Activated CD4-positive, alpha-beta T cell treated with anti-CD3 and anti-CD28 coated beads for 36 hours (primary cell): ENCODE results near the gene PLAC1. TPM values are rescaled to one million over a fixed set of nuclear protein-coding genes. Genes with fewer than 3 reads are reported as not detected.

Experiments used
- ATAC-seq: fragments of 200-7000 bp; cut with Tn5 transposase; one replicate; pipeline ENCODE4 v1.10.0; 2021; ENCODE audit warnings: mild to moderate bottlenecking, moderate library complexity
- CTCF ChIA-PET: fragments of 350-600 bp; sonication (Branson Sonifier 250); formaldehyde crosslinking; loops from one replicate; lab custom pipeline; 2021; ENCODE audit warnings: antibody characterized with exemption; lab: Charles Lee
- POLR2A ChIA-PET: fragments of 350-600 bp; sonication (Branson Sonifier 250); formaldehyde crosslinking; loops from one replicate; lab custom pipeline; 2021; ENCODE audit warnings: antibody characterized with exemption, inconsistent platforms; lab: Charles Lee
- DNase-seq: peaks from one replicate; pipeline ENCODE4 v3.0.0-alpha.2; 2020
- H3K27ac Mint-ChIP-seq: one replicate; pipeline ENCODE4 v1.8.0; 2021; ENCODE audit warnings: mixed read lengths
- H3K27me3 Mint-ChIP-seq: one replicate; pipeline ENCODE4 v1.8.0; 2021; ENCODE audit warnings: mixed read lengths
- H3K36me3 Mint-ChIP-seq: one replicate; pipeline ENCODE4 v1.8.0; 2021; ENCODE audit warnings: low read depth, mixed read lengths
- H3K4me1 Mint-ChIP-seq: one replicate; pipeline ENCODE4 v1.8.0; 2021; ENCODE audit warnings: mixed read lengths
- H3K4me3 Mint-ChIP-seq: one replicate; pipeline ENCODE4 v1.8.0; 2021; ENCODE audit warnings: mild to moderate bottlenecking, moderate library complexity, mixed read lengths
- H3K9me3 Mint-ChIP-seq: one replicate; pipeline ENCODE4 v1.8.0; 2021; ENCODE audit warnings: low read depth, mixed read lengths
- intact Hi-C, 2 experiments: fragments of 100-400 bp; cut with DNase I in 1 of 2; cut with micrococcal nuclease in 1 of 2; formaldehyde crosslinking; loops; one replicate each; pipeline versions ENCODE4 v1.14.2 to v1.15.1; 2022 to 2024; cut with DNase I, micrococcal nuclease
- total RNA-seq, 2 experiments: library from RNA; stranded (reverse); gene quantifications; one replicate each; pipeline ENCODE4 v1.2.3, GENCODE V29; 2021

The PLAC1 gene
- total RNA-seq, 2 experiments from 2014 or later = 0.18 TPM; not detected in 1

DNA sequence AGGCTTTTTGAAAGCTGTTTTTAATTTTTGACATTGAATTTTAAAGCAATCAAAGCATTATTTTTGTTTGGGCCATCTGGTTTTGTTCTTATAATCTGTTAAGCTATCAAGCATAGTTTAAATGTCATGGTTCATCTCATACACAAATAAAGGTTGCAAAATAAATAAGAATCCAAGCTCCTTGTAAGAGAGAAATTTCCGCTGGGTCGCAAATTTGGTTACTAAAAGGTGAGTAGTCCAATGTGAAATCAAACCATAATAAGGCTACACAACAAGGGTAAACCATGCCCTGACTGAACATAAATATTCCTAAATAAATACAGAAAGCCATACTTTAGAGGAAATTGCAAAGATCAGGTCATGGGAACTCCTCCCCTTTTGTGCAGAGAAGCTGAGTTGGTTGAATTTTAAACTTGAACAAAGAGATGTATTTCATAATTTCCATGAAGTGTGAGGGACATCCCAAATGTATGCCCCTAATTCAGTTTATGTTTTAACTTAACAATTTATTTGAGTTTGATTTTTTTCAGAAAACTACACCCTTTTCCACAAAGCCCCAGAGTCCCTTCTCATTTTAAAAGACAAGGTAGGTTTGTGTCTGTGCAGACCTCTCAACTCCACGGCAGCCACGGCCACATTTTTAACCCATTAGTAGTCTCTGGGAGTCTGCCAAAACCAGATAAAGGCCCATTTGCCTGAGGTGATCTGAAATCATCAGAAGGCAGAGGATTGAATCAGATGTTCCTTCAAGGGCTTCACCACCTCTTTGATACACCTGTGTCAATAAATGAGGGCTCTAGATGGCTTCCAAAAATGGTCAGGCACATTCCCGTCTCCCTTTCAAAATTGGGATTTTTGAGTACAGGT is 85.2 kb downstream of the PLAC1 start:
- peaks cover 2% of the 10 kb centered on the region for H3K4me1 Mint-ChIP-seq
- ChIA-PET CTCF (no interaction called here), POLR2A (no interaction called here)
- no peaks in the 10 kb centered on the region for H3K36me3 Mint-ChIP-seq
- ATAC-seq (no peak), DNase-seq (no peak)
- H3K27ac Mint-ChIP-seq = no peak overlapping the region
- intact Hi-C loops = no loop called here
- no peak overlapping the region for H3K4me3 Mint-ChIP-seq
- H3K9me3 Mint-ChIP-seq = no peaks in the 10 kb centered on the region
- no peaks in the 10 kb centered on the region for H3K27me3 Mint-ChIP-seq

DNA sequence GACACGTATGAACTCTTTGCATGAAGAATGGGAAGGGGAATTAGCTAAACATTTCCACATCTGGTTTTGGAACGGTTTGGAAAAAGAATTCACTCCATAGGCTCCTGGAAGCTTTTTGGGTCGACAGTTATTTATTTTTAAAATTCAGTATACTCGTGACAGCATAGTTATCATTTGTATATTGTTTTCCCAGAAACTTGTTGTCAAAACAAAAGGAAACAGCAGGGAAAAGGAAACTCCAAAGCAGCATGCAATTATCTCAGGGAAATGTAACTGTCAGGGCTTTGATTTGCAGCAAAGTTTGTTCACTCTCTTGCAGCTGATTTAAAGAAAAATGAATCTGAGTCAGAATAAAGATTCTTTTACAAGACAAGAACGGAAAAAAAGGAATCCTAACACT is 86.5 kb downstream of the PLAC1 start:
- H3K4me1 Mint-ChIP-seq = no peaks in the 10 kb centered on the region
- intact Hi-C loops = no loop called here
- no peak overlapping the region for H3K4me3 Mint-ChIP-seq
- no peaks in the 10 kb centered on the region for H3K36me3 Mint-ChIP-seq
- CTCF ChIA-PET = no interaction called here
- ATAC-seq (no peak), DNase-seq (no peak)
- POLR2A ChIA-PET = no interaction called here
- H3K9me3 Mint-ChIP-seq = no peaks in the 10 kb centered on the region
- H3K27ac Mint-ChIP-seq = no peak overlapping the region
- no peaks in the 10 kb centered on the region for H3K27me3 Mint-ChIP-seq

DNA sequence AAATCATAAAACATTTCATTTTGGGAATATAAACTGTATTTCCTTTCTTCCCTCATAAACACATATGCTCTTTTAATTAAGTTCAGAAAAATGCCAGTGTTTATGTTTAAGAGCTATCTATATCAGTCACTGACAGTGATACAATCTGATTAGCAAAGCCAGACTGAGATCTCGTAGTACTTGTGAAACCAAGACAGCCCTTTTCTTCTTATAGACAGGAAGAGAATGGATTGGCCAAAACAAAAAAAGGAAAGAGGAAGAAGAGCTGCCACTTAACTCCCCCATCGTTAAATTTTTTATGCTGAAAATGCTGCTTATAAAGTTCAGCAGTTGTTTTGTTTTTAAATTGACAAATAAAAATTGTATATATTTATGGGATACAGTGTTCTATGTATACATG is 87.4 kb downstream of the PLAC1 start:
- H3K27me3 Mint-ChIP-seq = no peaks in the 10 kb centered on the region
- H3K4me3 Mint-ChIP-seq = no peak overlapping the region
- ChIA-PET POLR2A (no interaction called here), CTCF (interaction anchor here (0.7 to 1.5 kb wide), 2 partner anchors 9 to 307 kb away, joined by 3 to 4 read pairs; no protein-coding TSS in a partner anchor)
- no peaks in the 10 kb centered on the region for H3K36me3 Mint-ChIP-seq
- DNase-seq (no peak), ATAC-seq (no peak)
- H3K4me1 Mint-ChIP-seq = no peaks in the 10 kb centered on the region
- no peak overlapping the region for H3K27ac Mint-ChIP-seq
- intact Hi-C loops = no loop called here
- H3K9me3 Mint-ChIP-seq = no peaks in the 10 kb centered on the region

DNA sequence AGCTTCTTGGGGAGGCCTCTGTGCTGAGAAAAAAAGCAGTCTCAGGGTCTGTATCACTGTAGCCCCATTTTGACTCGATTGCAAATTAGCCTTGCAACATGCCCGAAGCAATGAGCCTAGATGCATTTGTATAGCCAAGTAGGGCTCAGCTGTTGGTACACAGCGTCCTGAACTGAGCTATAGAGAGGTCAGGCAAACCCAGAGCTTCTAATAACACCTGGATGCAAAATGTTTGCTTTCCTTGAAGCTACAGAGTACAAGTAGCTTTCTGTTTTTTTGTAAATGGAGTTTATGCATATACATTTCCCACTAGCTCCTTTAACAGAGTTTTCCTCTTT is 87.8 kb downstream of the PLAC1 start:
- CTCF ChIA-PET = interaction anchor here (0.6 to 1.5 kb wide), 3 partner anchors 8 to 307 kb away, joined by 3 to 4 read pairs (median 4); no protein-coding TSS in a partner anchor
- no peak for ATAC-seq
- H3K4me3 Mint-ChIP-seq = no peak overlapping the region
- no peak for DNase-seq
- POLR2A ChIA-PET = no interaction called here
- no peaks in the 10 kb centered on the region for H3K9me3 Mint-ChIP-seq
- no peaks in the 10 kb centered on the region for H3K36me3 Mint-ChIP-seq
- H3K27me3 Mint-ChIP-seq = no peaks in the 10 kb centered on the region
- no peak overlapping the region for H3K27ac Mint-ChIP-seq
- H3K4me1 Mint-ChIP-seq = no peaks in the 10 kb centered on the region
- intact Hi-C loops = no loop called here

DNA sequence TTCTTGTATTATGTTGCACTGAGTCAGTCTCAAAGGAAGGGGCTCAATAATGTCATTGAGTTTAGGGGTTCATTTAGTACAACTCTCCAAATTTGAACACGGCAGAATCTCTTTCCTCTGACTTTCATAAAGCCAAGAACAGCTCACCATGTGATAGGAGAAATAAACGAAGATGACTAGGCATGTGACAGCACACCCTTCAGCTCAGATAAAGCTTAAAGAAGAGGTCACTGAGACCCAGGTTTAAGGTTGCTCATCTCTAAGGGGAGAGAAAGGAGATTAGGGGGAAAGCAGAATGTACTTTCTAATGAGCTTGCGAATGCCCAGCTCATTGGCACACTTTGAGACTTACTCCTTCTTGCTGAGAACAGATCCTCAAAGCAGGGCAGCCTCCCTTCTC is 89.0 kb downstream of the PLAC1 start:
- Mint-ChIP-seq H3K4me1 (no peaks in the 10 kb centered on the region), H3K4me3 (no peak overlapping the region), H3K9me3 (no peaks in the 10 kb centered on the region), H3K27ac (no peak overlapping the region), H3K27me3 (no peaks in the 10 kb centered on the region), H3K36me3 (no peaks in the 10 kb centered on the region)
- intact Hi-C loops = no loop called here
- ChIA-PET CTCF (no interaction called here), POLR2A (no interaction called here)
- DNase-seq (no peak), ATAC-seq (no peak)

DNA sequence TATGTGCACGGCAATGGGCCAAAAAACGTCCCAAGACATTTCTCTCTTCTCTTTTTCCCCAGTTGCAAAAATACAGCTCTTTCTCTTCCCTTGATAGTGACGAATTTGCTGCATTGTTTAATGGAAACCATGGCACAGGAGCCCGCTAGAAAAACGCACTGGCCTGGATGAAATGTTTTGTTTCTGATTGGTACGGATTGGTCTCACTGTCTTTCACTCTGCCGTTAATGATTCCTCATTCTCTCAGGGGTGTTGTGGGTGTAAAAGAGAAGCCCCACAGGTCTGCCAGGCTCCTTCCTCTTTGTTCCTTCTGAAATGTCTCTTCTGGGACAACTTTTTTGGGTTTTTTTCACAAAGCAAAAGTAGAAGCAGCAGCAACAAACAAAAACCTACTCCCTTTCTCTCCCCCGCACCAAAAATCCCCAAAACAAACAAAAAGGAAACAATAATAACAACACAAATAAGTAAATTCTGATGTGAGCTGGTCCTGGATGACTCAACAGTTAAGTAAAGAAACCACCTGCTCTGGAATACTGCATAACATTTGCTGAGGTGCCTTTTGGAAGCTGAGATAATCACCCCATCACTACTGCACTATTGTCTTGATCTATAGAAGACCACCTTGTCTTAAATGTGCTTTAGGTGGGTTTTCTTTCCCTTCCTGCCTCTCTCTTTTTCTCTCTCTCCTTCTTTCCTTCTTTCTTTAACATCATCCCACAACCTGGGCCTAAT is 89.8 kb downstream of the PLAC1 start:
- ChIA-PET CTCF (no interaction called here), POLR2A (no interaction called here)
- no peak overlapping the region for H3K27ac Mint-ChIP-seq
- H3K27me3 Mint-ChIP-seq = no peaks in the 10 kb centered on the region
- no peaks in the 10 kb centered on the region for H3K9me3 Mint-ChIP-seq
- H3K4me3 Mint-ChIP-seq = no peak overlapping the region
- DNase-seq = no peak
- no peak for ATAC-seq
- no peaks in the 10 kb centered on the region for H3K36me3 Mint-ChIP-seq
- no peaks in the 10 kb centered on the region for H3K4me1 Mint-ChIP-seq
- intact Hi-C loops = no loop called here

DNA sequence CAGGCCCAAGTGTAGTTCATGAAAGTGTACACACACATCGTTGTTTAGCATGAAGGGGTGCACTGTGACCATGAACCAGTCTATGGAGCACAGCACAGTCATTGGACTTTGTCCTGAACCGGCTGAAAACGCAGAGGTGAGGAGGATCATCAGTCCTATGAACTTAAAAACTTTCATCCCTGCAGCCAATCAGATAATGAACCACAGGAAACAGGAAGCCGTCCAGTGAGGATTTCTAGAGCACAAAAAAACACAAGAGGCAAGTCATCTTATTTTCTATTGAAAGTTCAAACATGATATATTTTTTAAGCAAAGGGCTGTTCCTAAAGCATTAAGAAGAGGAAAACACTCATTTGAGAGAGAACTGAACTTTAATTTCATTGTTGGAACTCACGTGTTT is 91.8 kb downstream of the PLAC1 start:
- Mint-ChIP-seq H3K9me3 (no peaks in the 10 kb centered on the region), H3K36me3 (no peaks in the 10 kb centered on the region), H3K4me3 (no peak overlapping the region), H3K27me3 (peaks cover 3% of the 10 kb centered on the region), H3K27ac (no peak overlapping the region), H3K4me1 (no peaks in the 10 kb centered on the region)
- DNase-seq = no peak
- ChIA-PET CTCF (no interaction called here), POLR2A (no interaction called here)
- intact Hi-C loops = no loop called here
- no peak for ATAC-seq

DNA sequence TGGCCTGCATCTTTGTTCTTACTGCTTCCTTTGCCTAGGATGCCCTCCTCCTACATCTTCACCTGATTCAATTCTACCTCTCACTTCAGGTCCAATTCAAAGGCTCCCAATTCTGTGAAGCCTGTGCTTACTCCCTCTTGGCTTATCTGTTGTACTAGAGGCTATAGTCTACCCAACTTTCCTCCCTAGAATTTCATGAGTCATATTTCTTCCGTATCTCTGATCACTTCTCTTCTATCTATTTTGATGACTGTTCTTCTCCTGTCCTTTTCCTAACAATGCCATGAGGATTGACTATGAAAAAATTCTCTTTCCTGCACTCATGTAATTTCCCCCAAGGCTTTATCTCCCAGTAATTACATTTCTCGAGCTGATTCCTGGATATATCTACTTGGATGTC is 96.3 kb downstream of the PLAC1 start:
- Mint-ChIP-seq H3K4me1 (no peaks in the 10 kb centered on the region), H3K9me3 (no peaks in the 10 kb centered on the region), H3K4me3 (no peak overlapping the region), H3K27me3 (peaks cover 8% of the 10 kb centered on the region), H3K36me3 (no peaks in the 10 kb centered on the region), H3K27ac (no peak overlapping the region)
- ChIA-PET CTCF (interaction anchor here (1.1 kb wide), 1 partner anchor 9 kb away, joined by 4 read pairs; no protein-coding TSS in a partner anchor), POLR2A (no interaction called here)
- ATAC-seq (no peak), DNase-seq (no peak)
- intact Hi-C loops = no loop called here

DNA sequence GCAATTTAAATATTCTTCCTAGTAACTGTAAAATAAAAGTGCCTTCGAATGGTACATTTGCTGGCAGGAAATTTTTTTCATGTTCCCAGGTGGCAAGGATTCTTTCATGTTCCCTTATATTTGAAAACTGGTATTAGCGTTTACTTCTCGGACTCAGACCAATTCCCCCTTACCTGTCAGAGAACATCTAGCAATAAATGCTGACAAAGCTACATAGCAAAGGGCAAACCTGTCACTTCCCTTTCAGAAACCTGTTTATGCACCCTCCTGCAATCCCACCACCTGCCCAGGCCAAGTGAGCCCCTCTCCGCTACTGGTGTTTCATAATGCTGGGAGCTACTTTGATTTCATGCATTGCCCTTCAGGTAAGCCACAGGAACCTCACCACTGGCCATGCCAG is 100.1 kb downstream of the PLAC1 start:
- ATAC-seq (no peak), DNase-seq (no peak)
- Mint-ChIP-seq H3K4me3 (no peak overlapping the region), H3K27me3 (peaks cover 18% of the 10 kb centered on the region), H3K27ac (no peak overlapping the region), H3K36me3 (no peaks in the 10 kb centered on the region), H3K4me1 (no peaks in the 10 kb centered on the region), H3K9me3 (no peaks in the 10 kb centered on the region)
- POLR2A ChIA-PET = no interaction called here
- intact Hi-C loops = no loop called here
- CTCF ChIA-PET = interaction anchor here (0.7 kb wide), 1 partner anchor 437 kb away, joined by 3 read pairs; no protein-coding TSS in a partner anchor

DNA sequence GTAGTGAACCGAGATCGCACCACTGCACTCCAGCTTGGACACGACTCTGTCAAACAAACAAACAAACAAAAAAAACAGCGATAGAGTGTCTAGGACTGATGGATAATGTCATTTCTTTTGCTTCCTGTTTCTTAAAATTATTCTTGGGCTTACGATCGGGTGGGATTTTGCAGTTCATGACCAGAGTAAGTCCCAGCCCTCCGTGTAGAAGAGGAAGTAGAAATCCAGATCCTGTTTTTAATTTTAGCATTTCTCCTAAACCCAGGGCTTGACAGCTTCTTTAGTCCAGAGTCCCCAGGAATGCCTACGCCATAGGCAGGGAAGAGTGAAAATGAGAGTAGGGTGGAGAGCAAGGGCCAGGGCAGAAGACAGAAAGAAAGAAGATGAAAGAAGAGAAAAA is 104.0 kb downstream of the PLAC1 start:
- Mint-ChIP-seq H3K27ac (no peak overlapping the region), H3K4me3 (no peak overlapping the region), H3K9me3 (no peaks in the 10 kb centered on the region), H3K36me3 (no peaks in the 10 kb centered on the region), H3K27me3 (peaks cover 29% of the 10 kb centered on the region), H3K4me1 (peaks cover 7% of the 10 kb centered on the region)
- ChIA-PET POLR2A (no interaction called here), CTCF (no interaction called here)
- no peak for ATAC-seq
- intact Hi-C loops = no loop called here
- DNase-seq = no peak

DNA sequence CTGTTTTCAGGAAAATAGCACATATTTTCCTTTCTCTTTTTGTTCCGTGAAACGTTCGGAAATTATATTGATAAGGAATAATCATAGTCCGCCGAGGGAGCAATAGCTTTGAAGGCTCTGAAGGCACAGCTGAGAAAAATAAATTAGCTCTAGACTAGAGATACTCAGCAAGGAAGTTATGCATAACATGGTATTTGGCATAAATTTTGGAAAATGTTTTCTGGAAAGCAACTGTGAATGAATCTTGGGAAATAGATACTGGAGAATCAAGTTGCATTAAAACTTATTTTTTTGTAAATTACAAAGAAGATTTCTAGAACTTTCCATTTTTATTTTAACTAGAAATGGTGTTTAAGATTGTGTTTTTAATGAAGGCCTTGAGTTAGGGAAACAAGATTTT is 105.9 kb downstream of the PLAC1 start:
- Mint-ChIP-seq H3K27ac (no peak overlapping the region), H3K27me3 (peaks cover 44% of the 10 kb centered on the region), H3K4me1 (peaks cover 18% of the 10 kb centered on the region), H3K9me3 (no peaks in the 10 kb centered on the region), H3K36me3 (no peaks in the 10 kb centered on the region), H3K4me3 (no peak overlapping the region)
- ChIA-PET CTCF (no interaction called here), POLR2A (no interaction called here)
- ATAC-seq (no peak), DNase-seq (no peak)
- intact Hi-C loops = no loop called here
